CD4-positive, alpha-beta T cell treated with Interleukin-4 for 4 hours (primary cell): Measurements from ENCODE around the gene NDUFB8.

Source experiments
- DNase-seq: peaks from one replicate; pipeline ENCODE4 v3.0.0-alpha.2; 2020

NDUFB8 gene

GRCh38 chr10:100506596-100507356, 22.9 kb downstream of the NDUFB8 start:
- no peak for DNase-seq

- no peak for DNase-seq
Measured at GRCh38 chr10:100505164-100505563, 24.5 kb downstream of the NDUFB8 start.

GRCh38 chr10:100504096-100504495, 25.6 kb downstream of the NDUFB8 start:
- no peak for DNase-seq

- DNase-seq, result no peak
Measured at GRCh38 chr10:100502926-100503494, 26.7 kb downstream of the NDUFB8 start.

GRCh38 chr10:100501423-100501822, 28.2 kb downstream of the NDUFB8 start:
- DNase-seq, result no peak

GRCh38 chr10:100498059-100498458, 31.6 kb downstream of the NDUFB8 start:
- DNase-seq, result no peak

GRCh38 chr10:100496567-100496966, 33.1 kb downstream of the NDUFB8 start:
- no peak for DNase-seq

- no peak for DNase-seq
Measured at GRCh38 chr10:100490531-100490930, 39.1 kb downstream of the NDUFB8 start.

GRCh38 chr10:100489396-100489795, 40.3 kb downstream of the NDUFB8 start:
- no peak for DNase-seq

GRCh38 chr10:100487529-100487928, 42.1 kb downstream of the NDUFB8 start:
- no peak for DNase-seq

- no peak for DNase-seq
Measured at GRCh38 chr10:100485801-100486495, 43.7 kb downstream of the NDUFB8 start.

- DNase-seq, result no peak
Measured at GRCh38 chr10:100485366-100485765, 44.3 kb downstream of the NDUFB8 start.

- DNase-seq, result no peak
Measured at GRCh38 chr10:100483876-100484666, 45.6 kb downstream of the NDUFB8 start.

- DNase-seq, result no peak
Measured at GRCh38 chr10:100482834-100483185, 46.9 kb downstream of the NDUFB8 start.

GRCh38 chr10:100482181-100482833, 47.4 kb downstream of the NDUFB8 start:
- peak; percentile 58 for DNase-seq

- DNase-seq, result peak; percentile 90
Measured at GRCh38 chr10:100481462-100482081, 48.1 kb downstream of the NDUFB8 start.

GRCh38 chr10:100480002-100480401, 49.7 kb downstream of the NDUFB8 start:
- no peak for DNase-seq

GRCh38 chr10:100479037-100479436, 50.6 kb downstream of the NDUFB8 start:
- no peak for DNase-seq

- DNase-seq, result no peak
Measured at GRCh38 chr10:100477970-100478369, 51.7 kb downstream of the NDUFB8 start.
